ENCODE measurements around the gene TANK. TPM values are rescaled to one million over a fixed set of nuclear protein-coding genes. Genes with fewer than 3 reads are reported as not detected.
A peak's percentile ranks its signal among the peaks of the same experiment; 100 is the strongest.

Gene TANK
- total RNA-seq, 1 donor from 2014 or later = 30.2 TPM

GRCh38 chr2:161134547-161135518 is 25.4 kb upstream of the TANK start:
- Mint-ChIP-seq H3K27me3 (ENCODE audit: low read depth) (peaks cover 2% of the 10 kb centered on the region), H3K4me3 (no peak overlapping the region), H3K27ac (ENCODE audit: unreplicated experiment) (no peak overlapping the region), H3K9me3 (peaks cover 2% of the 10 kb centered on the region), H3K4me1 (peaks cover 6% of the 10 kb centered on the region), H3K36me3 (ENCODE audit: low read depth) (no peaks in the 10 kb centered on the region)
- TF ChIP-seq CTCF (conservative IDR thresholded peaks at IDR 0.05) = no peak
- DNase-seq (ENCODE audit: low read depth, low spot score) = no peak

GRCh38 chr2:161135951-161136593 is 24.2 kb upstream of the TANK start:
- Mint-ChIP-seq H3K4me1 (peaks cover 6% of the 10 kb centered on the region), H3K27ac (ENCODE audit: unreplicated experiment) (no peak overlapping the region), H3K27me3 (ENCODE audit: low read depth) (no peaks in the 10 kb centered on the region)

DNA sequence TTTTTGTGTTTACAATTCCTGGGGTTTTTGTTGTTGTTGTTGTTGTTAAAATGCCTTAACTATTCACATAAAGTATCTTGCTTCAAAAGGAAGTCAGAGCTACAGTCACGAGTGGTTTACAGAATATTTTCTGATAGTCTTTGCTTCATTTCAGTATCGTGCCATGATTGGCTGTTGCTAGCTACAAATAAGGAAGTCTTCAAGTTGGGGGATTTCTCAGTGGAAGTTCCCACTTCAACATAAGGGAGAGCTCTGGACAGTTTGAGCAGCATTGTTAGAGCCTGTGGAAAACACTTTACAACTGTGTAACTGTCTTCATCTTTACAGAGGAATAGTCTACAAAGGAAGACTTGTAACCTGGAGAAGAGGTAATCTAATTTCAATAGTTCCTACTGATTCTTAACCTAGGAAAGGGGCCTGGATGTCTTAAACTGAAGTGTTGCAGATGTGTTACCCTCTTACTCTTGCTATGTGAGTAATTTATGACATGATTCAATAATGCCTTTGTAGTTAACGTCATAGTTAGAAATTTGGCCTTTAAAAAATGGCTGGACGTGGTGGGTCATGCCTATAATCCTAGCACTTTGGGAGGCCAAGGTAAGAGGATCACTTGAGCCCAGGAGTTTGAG is 23.4 kb upstream of the TANK start:
- Mint-ChIP-seq H3K4me3 (no peak overlapping the region), H3K4me1 (peaks cover 6% of the 10 kb centered on the region), H3K27ac (ENCODE audit: unreplicated experiment) (peak overlapping the region; percentile 39), H3K36me3 (ENCODE audit: low read depth) (no peaks in the 10 kb centered on the region), H3K27me3 (ENCODE audit: low read depth) (no peaks in the 10 kb centered on the region), H3K9me3 (peaks cover 2% of the 10 kb centered on the region)
- no peak for DNase-seq (ENCODE audit: low read depth, low spot score)
- no peak for TF ChIP-seq CTCF (conservative IDR thresholded peaks at IDR 0.05)

More at GRCh38 chr2:161135951-161136593, 24.2 kb upstream of the TANK start:
- TF ChIP-seq CTCF (conservative IDR thresholded peaks at IDR 0.05) = no peak
- DNase-seq (ENCODE audit: low read depth, low spot score) = no peak
- Mint-ChIP-seq H3K36me3 (ENCODE audit: low read depth) (no peaks in the 10 kb centered on the region), H3K9me3 (peaks cover 2% of the 10 kb centered on the region), H3K4me3 (no peak overlapping the region)

DNA sequence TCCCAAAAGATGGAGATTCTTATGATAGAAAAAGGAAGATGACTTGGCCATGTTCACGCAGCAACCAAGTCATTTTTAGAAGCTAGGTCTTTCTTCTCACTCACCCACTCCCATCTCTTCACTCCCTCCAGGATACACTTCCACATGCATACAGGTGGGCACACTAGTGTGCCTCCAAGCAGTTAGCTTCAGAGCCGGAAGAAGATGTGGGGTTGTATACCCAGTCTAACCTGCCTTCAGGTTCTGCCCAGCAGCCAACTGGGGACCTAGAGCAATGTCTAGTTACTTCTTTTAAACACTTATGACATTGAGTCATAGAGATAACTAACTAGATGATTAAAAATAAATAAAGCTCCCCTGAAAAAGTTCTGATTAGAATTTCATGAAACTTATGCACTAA is 21.8 kb upstream of the TANK start:
- H3K36me3 Mint-ChIP-seq (ENCODE audit: low read depth) = no peaks in the 10 kb centered on the region
- peaks cover 6% of the 10 kb centered on the region for H3K4me1 Mint-ChIP-seq
- DNase-seq (ENCODE audit: low read depth, low spot score) = no peak
- H3K9me3 Mint-ChIP-seq = peaks cover 3% of the 10 kb centered on the region
- TF ChIP-seq CTCF (conservative IDR thresholded peaks at IDR 0.05) = no peak
- no peak overlapping the region for H3K27ac Mint-ChIP-seq (ENCODE audit: unreplicated experiment)
- no peaks in the 10 kb centered on the region for H3K27me3 Mint-ChIP-seq (ENCODE audit: low read depth)
- no peak overlapping the region for H3K4me3 Mint-ChIP-seq

DNA sequence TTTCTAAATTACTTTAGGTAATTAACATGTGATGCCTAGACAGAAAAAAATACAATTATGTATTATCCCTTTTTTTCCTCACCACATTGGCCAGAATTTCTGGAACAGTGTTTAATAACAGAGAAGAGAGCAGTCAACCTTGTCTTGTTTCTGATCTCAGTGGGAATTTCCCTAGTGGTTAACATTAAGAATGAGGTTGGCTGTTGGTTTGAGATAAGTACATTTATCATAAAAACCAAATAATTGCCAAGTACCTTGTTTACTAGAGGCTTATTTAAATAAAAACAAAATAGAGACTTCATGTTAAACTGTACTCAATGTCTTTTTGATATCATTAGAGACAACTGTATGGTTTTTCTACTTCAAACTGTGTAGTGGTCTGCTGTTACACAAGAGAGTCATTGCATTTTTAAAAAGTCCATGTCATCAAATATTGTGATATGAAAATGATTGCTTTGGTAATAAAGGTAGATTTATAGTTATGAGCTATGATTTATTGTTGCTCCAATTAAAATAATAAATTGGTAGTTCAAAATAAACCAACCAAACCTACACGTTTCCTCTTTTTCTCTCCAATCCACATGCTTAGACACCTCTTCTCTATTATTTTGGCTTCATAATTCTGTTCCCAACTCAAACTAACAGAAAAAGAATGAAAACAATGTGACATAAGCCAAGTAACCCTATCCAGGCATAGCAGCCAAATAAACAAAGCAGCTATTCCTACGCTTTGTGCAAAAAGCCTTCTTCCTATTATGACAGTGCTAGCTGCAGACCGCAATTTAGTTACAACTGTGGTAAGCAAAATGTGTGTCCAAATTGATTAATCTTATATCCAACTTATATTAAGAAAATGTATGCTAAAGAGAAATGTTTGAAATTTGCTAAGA is 20.9 kb upstream of the TANK start:
- Mint-ChIP-seq H3K27me3 (ENCODE audit: low read depth) (no peaks in the 10 kb centered on the region), H3K27ac (ENCODE audit: unreplicated experiment) (no peak overlapping the region), H3K4me1 (peaks cover 6% of the 10 kb centered on the region), H3K36me3 (ENCODE audit: low read depth) (no peaks in the 10 kb centered on the region), H3K9me3 (peaks cover 3% of the 10 kb centered on the region), H3K4me3 (no peak overlapping the region)
- TF ChIP-seq CTCF (conservative IDR thresholded peaks at IDR 0.05) = no peak
- no peak for DNase-seq (ENCODE audit: low read depth, low spot score)
